HG03432 (cell line): Measurements from ENCODE around the gene CD99L2.
"Not testable (repeated sequence)": the region's sequence is repeated elsewhere in the genome, so short reads cannot be mapped to it uniquely, and the experiment has no call there.

Experiments
- ATAC-seq: cut with Tn5 transposase; IDR thresholded peaks from one replicate; pipeline ENCODE4 v1.9.1; 2021; ENCODE audit warnings: mild to moderate bottlenecking, moderate library complexity; ENCODE audit not compliant: unreplicated experiment

Gene CD99L2

DNA sequence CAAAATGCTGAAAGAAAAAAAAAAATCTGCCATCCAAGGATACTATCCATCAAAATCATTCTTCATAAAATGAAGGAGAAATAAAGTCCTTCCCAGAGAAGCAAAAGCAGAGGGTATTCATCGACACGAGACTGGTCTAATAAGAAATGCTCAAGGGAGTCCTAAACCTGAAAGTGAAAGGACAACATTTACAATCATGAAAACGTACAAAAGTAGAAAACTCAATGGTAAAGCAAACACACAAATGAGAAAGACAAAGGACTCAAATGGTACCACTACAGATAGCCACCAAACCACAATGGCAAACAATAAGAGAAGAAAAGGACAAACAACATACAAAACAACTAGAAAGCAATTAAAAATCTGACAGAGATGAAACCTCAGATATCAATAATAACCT is 41.0 kb downstream of the CD99L2 start:
- ATAC-seq, result no peak

DNA sequence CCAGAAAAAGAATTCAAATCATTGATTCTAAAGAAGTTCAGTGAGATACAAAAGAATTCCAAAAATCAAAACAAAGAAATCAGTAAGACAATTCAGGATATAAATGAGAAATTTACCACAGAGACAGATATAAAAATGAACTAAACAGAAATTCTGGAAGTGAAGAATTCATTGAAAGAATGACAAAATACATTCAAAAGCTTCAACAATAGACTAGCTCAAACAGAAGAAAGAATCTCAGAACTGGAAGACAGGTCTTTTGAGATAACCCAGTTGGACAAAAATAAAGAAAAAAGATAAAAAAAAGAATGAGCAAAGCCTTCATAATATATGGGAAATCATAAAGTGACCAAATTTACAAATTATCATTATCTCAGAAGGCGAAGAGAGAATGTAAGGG is 41.7 kb downstream of the CD99L2 start:
- ATAC-seq, result no peak

DNA sequence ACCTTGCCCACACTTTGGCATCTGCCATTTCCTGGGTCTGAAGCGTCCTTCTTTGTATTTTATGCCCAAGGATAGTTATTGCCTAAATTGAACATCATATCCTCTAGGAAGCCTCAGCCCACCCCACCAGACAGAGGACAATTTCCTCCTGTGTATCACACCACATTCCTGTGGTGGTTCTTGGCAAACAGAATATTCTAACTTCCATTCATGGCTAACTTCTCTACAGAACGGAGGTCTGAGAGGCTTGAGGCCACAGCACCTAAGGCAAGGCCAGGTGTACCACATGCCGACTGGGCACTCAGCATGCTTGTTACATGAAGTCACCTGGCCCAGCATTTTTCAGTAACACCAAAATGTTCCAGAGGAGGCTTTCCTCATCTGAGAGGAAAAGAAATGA is 42.4 kb downstream of the CD99L2 start:
- ATAC-seq, result no peak

DNA sequence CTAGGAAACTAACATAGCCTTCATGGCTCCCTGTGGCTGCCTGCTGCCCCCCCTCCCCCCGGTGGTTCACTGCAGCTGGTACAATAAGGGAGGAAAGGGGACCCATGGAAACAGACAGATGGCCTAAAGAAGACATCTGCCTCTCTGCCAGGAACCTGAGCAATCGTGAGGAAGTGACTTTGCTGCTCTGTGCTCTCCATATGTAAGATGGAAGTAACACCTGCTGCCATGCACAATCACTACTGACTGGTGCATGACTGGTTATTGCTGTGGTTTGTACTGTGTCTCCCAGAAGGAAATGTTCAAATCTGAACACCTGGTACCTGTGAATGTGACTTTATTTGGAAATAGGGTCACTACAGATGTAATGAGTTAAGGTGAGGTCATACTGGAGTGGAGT is 43.6 kb downstream of the CD99L2 start:
- no peak for ATAC-seq

DNA sequence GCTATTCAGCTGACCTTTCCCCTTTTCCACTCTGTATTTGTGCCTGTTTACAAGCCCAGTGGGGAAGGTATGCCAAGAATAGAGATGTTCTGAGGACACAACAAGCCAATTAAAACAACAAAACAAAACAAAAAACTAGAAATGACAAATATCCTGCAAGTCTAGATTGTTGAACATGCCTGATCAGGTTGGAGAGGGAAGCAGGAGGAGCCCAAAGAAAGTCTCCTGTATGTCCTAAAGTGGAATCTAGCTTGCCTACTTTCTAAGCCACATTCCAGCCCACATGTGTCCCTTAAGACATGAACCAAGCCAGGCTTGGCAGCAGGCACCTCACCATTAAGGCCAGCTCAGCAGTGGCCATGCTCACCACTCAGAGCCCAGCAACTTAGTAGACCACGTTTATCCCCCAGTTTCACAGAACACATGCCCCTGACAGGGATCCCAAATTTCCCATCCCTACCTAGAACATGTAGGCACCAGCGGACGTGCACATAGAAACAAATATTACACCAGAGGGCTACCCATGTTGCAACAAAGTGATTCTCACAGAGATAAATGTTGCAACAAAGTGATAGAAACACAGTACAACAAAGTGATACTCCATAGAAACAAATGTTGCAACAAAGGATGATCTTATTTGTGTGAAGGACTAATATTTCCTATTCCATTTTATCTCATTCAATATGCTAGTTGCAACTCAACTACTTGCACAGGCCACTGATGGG is 48.3 kb downstream of the CD99L2 start:
- ATAC-seq, result no peak

DNA sequence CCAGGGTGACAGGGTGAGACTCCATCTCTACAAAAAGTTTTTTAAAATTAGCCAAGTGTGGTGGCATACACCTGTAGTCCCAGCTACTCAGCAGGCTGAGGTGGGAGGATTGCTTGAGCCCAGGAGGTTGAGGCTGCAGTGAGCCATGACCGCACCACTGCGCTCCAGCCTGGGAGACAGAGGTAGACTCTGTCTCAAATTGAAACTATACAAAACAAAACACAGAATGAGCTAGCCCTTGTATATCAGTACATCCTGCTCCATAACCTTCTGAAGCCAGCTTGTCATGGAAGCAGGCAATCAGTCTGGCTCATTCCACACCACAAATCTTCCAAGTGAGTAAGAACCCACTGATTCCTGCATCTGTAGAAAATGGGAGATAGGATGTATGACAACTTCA is 49.0 kb downstream of the CD99L2 start:
- ATAC-seq, result peak; percentile 89

DNA sequence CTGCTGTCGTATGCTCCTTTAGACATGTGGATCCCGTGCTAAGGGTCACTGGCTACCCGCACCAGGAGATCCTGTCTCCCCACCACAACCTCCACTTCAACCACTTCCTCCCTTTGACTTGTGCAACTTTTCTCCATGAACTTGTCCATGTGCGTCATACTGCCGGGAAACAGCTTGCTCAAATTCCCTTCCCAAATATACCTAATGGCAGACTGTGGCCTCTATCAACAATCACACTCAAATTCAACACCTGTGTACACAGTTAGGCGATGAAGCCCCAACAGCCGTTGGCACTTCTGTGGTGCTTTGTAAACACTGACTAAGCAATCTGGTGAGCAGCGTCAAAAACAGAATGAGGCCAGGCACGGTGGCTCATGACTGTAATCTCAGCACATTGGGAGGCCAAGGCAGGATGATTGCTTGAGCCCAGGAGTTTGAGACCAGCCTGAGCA is 49.5 kb downstream of the CD99L2 start:
- peak; percentile 39 for ATAC-seq

DNA sequence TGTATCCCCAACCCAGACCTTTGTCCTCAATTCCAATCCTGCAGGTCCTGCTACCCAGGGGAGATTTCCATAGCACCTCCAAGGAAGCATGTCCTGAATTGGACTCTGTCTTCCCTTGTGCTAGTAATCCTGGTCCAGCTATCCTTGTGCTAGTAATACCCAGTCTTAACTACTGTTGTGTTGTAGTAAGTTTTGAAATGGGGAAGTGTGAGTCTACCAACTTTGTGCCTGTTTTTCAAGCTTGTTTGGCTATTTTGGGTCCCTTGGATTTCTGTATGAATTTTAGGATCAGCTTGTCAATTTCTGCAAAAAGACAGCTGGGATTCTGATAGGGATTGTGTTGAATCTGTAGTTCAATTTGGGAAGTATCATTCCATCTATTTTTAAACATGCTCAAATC is 51.4 kb downstream of the CD99L2 start:
- ATAC-seq, result no peak

DNA sequence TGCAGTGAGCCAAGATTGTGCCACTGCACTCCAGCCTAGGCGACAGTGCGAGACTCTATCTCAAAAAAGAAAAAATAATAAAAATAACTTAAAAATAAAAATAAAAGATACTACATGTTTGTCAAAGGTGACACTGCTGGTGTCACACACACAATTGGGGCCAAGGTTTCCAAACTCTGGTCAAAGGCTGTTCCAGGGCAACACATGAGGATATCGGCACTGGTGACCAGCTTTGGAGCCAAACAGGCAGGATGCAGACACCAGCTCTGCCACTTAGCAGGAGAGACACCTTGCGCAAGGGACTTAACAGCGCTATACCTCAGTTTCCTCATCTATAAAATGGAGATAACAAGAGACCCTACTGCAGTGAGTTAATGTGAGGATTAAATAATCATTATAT is 52.3 kb downstream of the CD99L2 start:
- ATAC-seq, result no peak

DNA sequence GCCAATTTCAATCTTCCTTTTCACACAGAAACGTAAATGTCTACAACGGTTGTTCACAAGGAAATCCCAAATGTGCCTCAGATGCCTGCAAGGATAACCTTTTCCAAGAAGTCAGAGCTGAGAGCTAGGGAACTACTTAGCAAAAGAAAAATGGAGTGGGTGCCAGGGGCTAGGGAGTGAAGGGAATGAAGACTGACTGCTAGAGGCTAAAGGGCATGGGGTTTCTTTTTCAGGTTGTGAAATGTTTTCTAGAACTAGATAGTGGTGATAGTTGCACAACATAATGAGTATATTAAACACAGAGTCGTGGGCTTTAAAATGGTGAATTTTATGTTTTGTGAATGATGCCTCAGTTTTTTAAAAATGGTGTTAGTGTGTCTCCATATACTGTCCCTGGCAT is 53.4 kb downstream of the CD99L2 start:
- no peak for ATAC-seq

DNA sequence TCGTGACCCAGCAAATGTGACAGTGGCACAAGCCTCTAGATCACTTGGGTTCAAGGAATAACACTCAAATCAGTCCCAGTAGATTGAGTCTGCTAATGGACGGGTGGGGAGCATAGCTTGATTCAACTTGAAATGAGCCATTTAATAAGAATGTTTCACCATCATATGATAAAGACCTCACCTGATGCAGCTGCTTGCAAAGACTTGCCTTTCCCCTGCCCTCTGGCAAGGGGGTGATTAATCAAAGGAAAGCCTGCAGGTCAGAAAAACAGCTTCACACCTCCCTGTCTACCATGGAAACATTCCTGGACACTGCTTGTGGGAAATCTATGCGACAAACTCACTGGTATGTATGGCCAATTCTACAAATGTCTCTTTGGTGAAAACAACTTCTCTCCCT is 54.5 kb downstream of the CD99L2 start:
- ATAC-seq, result no peak

DNA sequence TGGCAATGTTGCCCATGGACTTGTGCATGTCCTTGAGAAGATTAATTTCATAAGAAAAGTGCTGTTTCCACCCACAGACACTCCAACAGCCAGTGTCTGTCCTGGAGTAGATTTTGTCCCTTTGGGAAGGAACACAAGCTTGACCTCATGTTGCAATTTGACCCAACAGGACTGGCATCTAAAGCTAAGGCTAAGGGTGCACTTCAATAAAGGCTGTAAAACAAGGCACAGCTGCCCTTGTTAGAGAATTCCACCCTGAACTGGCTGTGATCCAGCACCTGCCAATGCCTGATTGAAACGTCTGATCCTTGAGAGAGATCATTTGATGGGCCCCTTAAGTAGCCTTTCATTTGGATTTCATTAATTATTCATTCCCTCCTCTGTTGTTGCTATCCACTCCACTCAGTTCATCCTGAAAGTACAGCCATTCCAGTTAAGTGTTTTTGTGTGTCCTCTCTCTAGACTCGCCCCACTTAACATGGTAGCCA is 56.2 kb downstream of the CD99L2 start:
- no peak for ATAC-seq

DNA sequence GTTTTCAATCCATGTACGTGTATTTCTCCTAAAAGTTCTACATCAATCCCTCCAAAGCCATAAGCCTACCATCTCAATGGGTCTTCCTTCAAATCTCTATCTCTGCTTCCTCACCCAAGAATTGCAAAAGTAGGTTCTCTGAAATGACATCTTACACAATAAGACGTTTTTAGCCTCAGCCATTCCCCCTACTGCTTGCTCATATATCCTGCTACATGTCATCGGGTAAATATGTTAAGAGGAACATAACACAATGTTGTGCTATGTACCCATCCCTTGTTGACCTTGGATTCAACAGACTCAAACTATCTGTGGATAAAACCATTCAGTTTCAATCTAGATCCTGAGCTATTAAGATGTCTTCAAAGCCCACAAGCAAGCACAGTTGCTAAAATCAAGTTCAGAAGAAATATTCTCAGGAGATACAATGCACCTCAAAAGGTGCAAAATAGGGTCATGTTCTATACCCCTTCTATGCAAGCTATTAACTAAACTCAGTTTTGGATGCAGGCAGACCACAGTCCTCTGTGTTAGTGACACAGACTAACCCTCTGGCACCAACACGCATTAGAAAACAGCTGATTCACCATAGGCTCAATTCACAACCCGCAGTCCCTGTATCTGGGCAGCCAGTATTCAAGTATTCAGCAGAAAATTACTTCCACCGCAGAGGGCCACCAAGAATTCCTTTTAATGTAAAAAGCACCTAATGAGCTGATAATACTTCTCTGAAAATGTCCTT is 56.8 kb downstream of the CD99L2 start:
- no peak for ATAC-seq

DNA sequence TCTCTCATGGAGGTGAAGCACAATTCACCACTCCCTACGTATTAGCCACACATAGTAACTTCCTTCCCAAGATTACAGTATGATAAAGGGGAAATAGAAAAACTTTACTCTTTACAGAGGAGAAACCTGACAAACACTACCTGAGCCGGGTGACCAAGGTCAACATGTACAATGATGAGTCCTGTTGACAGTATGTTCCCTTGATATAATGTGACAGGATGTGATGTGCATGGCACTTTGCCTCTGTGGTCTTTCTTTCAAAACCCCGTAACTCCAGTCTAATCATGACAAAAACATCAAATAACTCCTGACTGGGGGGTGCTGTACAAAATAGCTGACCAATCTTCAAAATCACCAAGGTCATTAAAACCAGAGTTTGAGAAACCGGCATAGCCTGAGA is 60.6 kb downstream of the CD99L2 start:
- no peak for ATAC-seq

DNA sequence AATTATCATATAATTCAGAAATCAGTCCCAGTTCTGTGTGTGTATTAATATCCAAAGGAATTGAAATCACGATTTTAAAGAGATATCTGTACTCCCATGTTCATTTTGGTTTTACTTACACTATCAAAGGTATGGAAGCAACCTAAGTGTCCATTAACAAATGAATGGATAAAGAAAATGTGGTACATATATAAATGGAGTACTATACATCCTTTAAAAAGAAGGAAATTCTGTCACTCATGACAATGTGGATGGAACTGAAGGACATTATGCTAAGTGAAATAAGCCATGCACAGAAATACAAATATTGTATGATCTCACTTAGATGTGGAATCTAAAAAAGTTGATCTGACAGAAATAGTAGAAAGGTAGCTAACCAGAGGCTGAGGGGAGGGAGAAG is 63.8 kb downstream of the CD99L2 start:
- ATAC-seq, result no peak

DNA sequence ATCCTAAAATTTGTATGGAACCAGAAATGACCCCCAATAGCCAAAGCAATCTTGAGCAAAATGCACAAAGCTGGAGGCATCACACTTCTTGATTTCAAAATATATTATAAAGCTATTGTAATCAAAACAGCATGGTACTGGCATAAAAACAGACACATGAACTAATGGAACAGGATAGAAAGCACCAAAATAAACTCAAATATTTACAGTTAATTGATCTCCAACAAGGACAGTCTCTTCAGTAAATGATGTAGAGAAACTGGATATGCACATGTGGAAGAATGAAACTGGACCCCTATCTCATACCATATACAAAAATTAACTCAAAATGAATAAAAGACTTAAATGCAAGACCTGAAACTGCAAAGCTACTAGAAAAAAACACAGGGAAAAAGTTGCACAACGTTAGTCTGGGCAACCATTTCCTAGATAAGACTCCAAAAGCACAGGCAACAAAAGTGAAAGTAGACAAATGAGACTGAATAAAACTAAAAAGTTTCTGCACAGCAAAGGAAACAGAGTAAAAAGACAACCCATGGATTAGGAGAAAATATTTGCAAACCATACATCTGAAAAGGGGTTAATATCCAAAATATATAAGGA is 64.9 kb downstream of the CD99L2 start:
- ATAC-seq, result no peak

DNA sequence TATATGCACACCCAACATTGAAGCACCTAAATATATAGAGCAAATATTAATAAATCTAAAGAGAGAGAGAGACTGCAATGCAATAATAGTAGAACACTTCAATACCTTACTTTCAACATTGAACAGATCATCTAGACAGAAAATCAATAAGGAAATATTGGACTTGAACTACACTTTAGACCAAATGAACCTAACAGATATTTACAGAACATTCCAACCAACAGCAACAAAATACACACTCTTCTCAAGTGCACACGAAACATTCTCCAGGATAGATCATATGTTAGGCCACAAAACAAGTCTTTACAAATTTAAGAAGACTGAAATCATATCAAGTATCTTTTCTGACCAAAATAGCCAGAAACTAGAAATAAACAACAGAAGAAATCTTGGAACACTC is 66.6 kb downstream of the CD99L2 start:
- no peak for ATAC-seq

DNA sequence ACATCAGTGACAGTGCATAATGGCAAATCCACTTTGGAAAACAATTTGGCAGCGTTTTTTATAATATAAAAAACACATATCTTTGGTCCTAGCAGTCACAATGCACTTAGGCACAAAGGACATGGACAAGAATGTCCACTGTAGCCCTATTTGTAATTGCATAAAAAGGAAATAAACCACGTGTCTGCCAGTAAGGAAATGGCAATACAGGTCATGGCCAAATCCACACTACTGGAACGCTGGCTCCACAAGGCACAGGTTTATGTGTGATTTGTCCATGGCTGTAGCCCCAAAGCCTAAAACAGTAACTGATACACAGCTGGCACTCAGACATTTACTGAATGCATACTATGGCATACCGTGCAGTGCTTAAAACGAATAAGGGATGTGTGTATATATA is 69.7 kb downstream of the CD99L2 start:
- ATAC-seq, result no peak

DNA sequence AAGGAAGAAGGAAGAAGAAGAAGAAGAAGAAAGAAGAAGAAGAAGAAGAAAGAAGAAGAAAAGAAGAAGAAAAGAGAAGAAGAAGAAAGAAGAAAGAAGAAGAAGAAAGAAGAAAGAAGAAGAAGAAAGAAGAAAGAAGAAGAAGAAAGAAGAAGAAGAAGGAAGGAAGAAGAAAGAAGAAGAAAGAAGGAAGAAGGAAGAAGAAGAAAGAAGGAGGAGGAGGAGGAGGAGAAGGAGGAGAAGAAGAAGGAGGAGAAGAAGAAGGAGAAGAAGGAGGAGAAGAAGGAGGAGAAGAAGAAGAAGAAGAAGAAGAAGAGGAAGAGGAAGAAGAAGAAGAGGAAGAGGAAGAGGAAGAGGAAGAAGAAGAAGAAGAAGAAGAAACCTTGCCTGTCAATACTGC is 74.1 kb downstream of the CD99L2 start:
- not testable (repeated sequence) for ATAC-seq

DNA sequence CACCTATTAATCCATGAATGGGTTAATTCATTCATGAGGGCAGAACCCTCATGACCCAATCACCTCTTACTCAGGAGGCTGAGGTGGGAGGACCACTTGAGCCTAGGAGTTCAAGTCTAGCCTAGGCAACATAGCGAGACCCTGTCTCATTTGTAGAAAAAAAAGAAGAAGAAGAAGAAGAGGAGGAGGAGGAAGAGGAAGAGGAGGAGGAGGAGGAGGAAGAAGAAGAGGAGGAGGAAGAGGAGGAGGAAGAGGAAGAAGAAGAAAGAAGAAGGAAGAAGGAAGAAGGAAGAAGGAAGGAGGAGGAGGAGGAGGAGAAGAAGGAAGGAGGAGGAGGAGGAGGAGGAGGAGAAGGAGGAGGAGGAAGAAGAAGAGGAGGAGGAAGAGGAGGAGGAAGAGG is 74.6 kb downstream of the CD99L2 start:
- not testable (repeated sequence) for ATAC-seq

DNA sequence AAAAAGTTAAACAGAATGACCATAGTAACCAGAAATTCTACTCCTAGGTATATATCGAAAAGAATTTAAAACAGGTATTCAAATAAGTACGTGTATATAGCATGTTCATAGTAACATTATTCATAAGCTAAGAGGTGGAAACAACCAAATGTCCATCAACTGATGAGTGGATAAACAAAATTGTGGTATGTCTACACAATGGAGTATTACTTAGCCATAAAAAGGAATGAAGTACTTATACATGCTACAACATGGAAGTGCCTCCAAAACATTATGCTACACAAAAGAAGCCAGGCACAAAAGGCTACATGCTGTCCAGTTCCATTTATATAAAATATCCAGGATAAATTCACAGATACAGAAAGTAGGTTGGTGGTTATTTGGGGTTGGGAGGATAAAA is 76.5 kb downstream of the CD99L2 start:
- no peak for ATAC-seq

DNA sequence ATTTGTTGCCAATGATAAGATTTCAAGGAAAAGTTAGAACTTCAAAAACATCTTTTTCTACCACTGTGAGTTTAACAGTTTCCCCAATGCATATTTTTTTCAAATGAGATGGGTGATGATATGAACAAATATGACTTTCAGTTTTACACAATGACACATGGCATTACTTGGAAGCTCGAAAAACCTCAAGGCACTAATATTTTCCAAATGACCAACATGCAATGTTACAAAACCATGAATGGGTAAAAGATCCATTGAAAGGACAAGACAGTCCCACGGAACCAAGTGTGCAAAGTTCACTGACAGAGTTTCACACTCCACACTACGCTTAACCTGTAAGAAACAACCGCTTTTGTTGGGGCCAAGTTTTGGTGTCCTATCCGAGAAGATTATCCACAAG is 84.5 kb downstream of the CD99L2 start:
- no peak for ATAC-seq
